Thoracic aorta (tissue), 2 donors: ENCODE measurements around the gene ULBP2. TPM values are rescaled to one million over a fixed set of nuclear protein-coding genes. Genes with fewer than 3 reads are reported as not detected.
"Not testable (repeated sequence)": the region's sequence is repeated elsewhere in the genome, so short reads cannot be mapped to it uniquely, and the experiment has no call there.

ENCODE experiments used
- ATAC-seq: fragments of 150-250 bp; one replicate; pipeline ENCODE4 v1.8.0; 2017; ENCODE audit warnings: low read depth; ENCODE audit not compliant: insufficient number of reproducible peaks, low FRiP score
- DNase-seq: peaks from one replicate; pipeline ENCODE4 v3.0.0-alpha.2; 2020; ENCODE audit warnings: low spot score
- H3K27ac ChIP-seq, 2 donors: fragments of 200-600 bp; sonication (generic); 1 replicate in 1 of 2; 2 replicates in 1 of 2; pipeline ENCODE4 v1.5.1; 2016; ENCODE audit warnings: mild to moderate bottlenecking in 2 of 2, moderate library complexity in 2 of 2
- H3K27me3 ChIP-seq: fragments of 200-600 bp; sonication (generic); replicated peaks from 2 replicates; pipeline ENCODE4 v1.6.0; 2016; ENCODE audit warnings: mild to moderate bottlenecking; ENCODE audit not compliant: insufficient read depth
- H3K36me3 ChIP-seq: fragments of 200-600 bp; sonication (generic); one replicate; pipeline ENCODE4 v1.5.1; 2016
- H3K4me1 ChIP-seq, 2 donors: fragments of 200-600 bp; sonication (generic); 1 replicate in 1 of 2; 2 replicates in 1 of 2; pipeline versions ENCODE4 v1.5.1 to v1.6.0; 2016; ENCODE audit warnings: low read depth in 2 of 2, mild to moderate bottlenecking in 1 of 2; ENCODE audit not compliant: control insufficient read depth in 1 of 2
- H3K4me3 ChIP-seq: fragments of 200-600 bp; sonication (generic); 2 replicates; pipeline ENCODE4 v1.5.1; 2016; ENCODE audit warnings: mild to moderate bottlenecking
- H3K9me3 ChIP-seq: fragments of 200-600 bp; sonication (generic); 2 replicates; pipeline ENCODE4 v1.5.1; 2016
- CTCF ChIP-seq: fragments of 200-600 bp; sonication (generic); IDR thresholded peaks from one replicate; pipeline ENCODE4 v1.5.1; 2019; ENCODE audit warnings: antibody characterized with exemption
- total RNA-seq, 2 donors: library from RNA; depleted of rRNA; stranded (reverse); fragments of >200 nt; gene quantifications; one replicate each; pipeline versions ENCODE4 v1.1.0 to v1.2.3, GENCODE V29; 2016

Gene ULBP2
- total RNA-seq, 2 donors from 2014 or later: 0.41 TPM; not detected in 1

GRCh38 chr6:149990212-149990660 lies 48.4 kb downstream of the ULBP2 start:
- Histone ChIP-seq H3K9me3 (peaks cover 13% of the 10 kb centered on the region), H3K27ac (no peak overlapping the region), H3K27me3 (peaks cover 58% of the 10 kb centered on the region), H3K4me3 (peak overlapping the region; percentile 58), H3K36me3 (no peaks in the 10 kb centered on the region), H3K4me1 (peaks cover 5 to 14% of the 10 kb centered on the region in 2 donors)
- no peak for TF ChIP-seq CTCF
- ATAC-seq (no peak), DNase-seq (no peak)

GRCh38 chr6:149990661-149991471 lies 49.1 kb downstream of the ULBP2 start:
- no peak for ATAC-seq
- Histone ChIP-seq H3K9me3 (peaks cover 13% of the 10 kb centered on the region), H3K27ac (no peak overlapping the region), H3K4me3 (peak overlapping the region; percentile 58), H3K27me3 (peaks cover 52% of the 10 kb centered on the region), H3K36me3 (no peaks in the 10 kb centered on the region), H3K4me1 (peaks cover 5 to 14% of the 10 kb centered on the region in 2 donors)
- TF ChIP-seq CTCF: no peak
- DNase-seq: no peak

- not testable (repeated sequence) for ATAC-seq
- H3K27me3 ChIP-seq: peaks cover 46% of the 10 kb centered on the region
Observed at GRCh38 chr6:149991472-149991795, 49.6 kb downstream of the ULBP2 start.

GRCh38 chr6:149991838-149992237 lies 50.0 kb downstream of the ULBP2 start:
- Histone ChIP-seq H3K9me3 (peaks cover 13% of the 10 kb centered on the region), H3K27me3 (peaks cover 42% of the 10 kb centered on the region), H3K4me3 (no peak overlapping the region), H3K27ac (no peak overlapping the region), H3K4me1 (peaks cover 5 to 14% of the 10 kb centered on the region in 2 donors), H3K36me3 (no peaks in the 10 kb centered on the region)
- no peak for ATAC-seq
- DNase-seq: no peak
- no peak for TF ChIP-seq CTCF

More at GRCh38 chr6:149991472-149991795, 49.6 kb downstream of the ULBP2 start:
- H3K36me3 ChIP-seq, DNase-seq, H3K4me3 ChIP-seq, H3K27ac ChIP-seq: not testable (repeated sequence)
- Histone ChIP-seq H3K9me3 (peaks cover 13% of the 10 kb centered on the region), H3K4me1 (peaks cover 5 to 14% of the 10 kb centered on the region in 2 donors)

- H3K27ac ChIP-seq: no peak overlapping the region
- DNase-seq: no peak
- H3K9me3 ChIP-seq: no peaks in the 10 kb centered on the region
- ATAC-seq: no peak
- no peak overlapping the region for H3K4me3 ChIP-seq
- H3K4me1 ChIP-seq: peaks cover 3 to 9% of the 10 kb centered on the region in 2 donors
- no peaks in the 10 kb centered on the region for H3K36me3 ChIP-seq
- peaks cover 11% of the 10 kb centered on the region for H3K27me3 ChIP-seq
- no peak for TF ChIP-seq CTCF
Observed at GRCh38 chr6:149995235-149995750, 53.5 kb downstream of the ULBP2 start.
